H1 (cell line): ENCODE data around the gene F7. TPM values are rescaled to one million over a fixed set of nuclear protein-coding genes. Genes with fewer than 3 reads are reported as not detected.

Source experiments
- CTCF ChIA-PET: fragments of 300-600 bp; sonication (Branson Sonifier 250); formaldehyde crosslinking; loops from one replicate; lab custom pipeline; 2021; ENCODE audit not compliant: partially characterized antibody; lab: Charles Lee
- POLR2A ChIA-PET: fragments of 300-600 bp; sonication (Branson Sonifier 250); formaldehyde crosslinking; loops from one replicate; lab custom pipeline; 2021; ENCODE audit warnings: inconsistent platforms; ENCODE audit not compliant: partially characterized antibody; lab: Charles Lee
- DNase-seq, 2 experiments: peaks; one replicate each; pipeline versions ENCODE4 v3.0.0 to v3.0.0-alpha.2; 2010 to 2022; ENCODE audit warnings: low spot score in 2 of 2, low read depth in 1 of 2, mixed read lengths in 1 of 2
- FAIRE-seq: peaks from 2 replicates; lab custom pipeline; 2011; peaks lifted over from hg19 to GRCh38; lab: Jason Lieb, UNC
- H2AFZ ChIP-seq: 2 replicates; pipeline ENCODE4 v1.8.1; 2012; ENCODE audit warnings: low read length, inconsistent platforms
- H2AK5ac ChIP-seq: 2 replicates; pipeline ENCODE4 v1.6.1; 2013; ENCODE audit warnings: low read depth, low read length
- H2BK120ac ChIP-seq: replicated peaks from 2 replicates; pipeline ENCODE3; 2013; ENCODE audit warnings: low read depth, low read length, inconsistent platforms
- H2BK12ac ChIP-seq: 2 replicates; pipeline ENCODE4 v1.6.1; 2013; ENCODE audit warnings: low read depth, low read length
- H2BK15ac ChIP-seq: 2 replicates; pipeline ENCODE4 v1.6.1; 2013; ENCODE audit warnings: low read length
- H2BK20ac ChIP-seq: 2 replicates; pipeline ENCODE4 v1.6.1; 2013; ENCODE audit warnings: low read length
- H2BK5ac ChIP-seq: 2 replicates; pipeline ENCODE4 v1.6.1; 2013; ENCODE audit warnings: low read depth, low read length
- H3K14ac ChIP-seq: 2 replicates; pipeline ENCODE4 v1.6.1; 2013; ENCODE audit warnings: inconsistent platforms; ENCODE audit not compliant: insufficient read length
- H3K18ac ChIP-seq: 2 replicates; pipeline ENCODE4 v1.6.1; 2013; ENCODE audit warnings: low read length; ENCODE audit errors: extremely low read depth
- H3K23ac ChIP-seq: 2 replicates; pipeline ENCODE4 v1.6.1; 2013; ENCODE audit warnings: inconsistent platforms; ENCODE audit not compliant: insufficient read length
- H3K23me2 ChIP-seq: 2 replicates; pipeline ENCODE4 v1.6.1; 2013; ENCODE audit warnings: low read depth, low read length
- H3K27ac ChIP-seq: 2 replicates; pipeline ENCODE4 v1.6.1; 2011; ENCODE audit warnings: low read depth, low read length, inconsistent platforms
- H3K27me3 ChIP-seq, 4 experiments: replicated peaks in 1 of 4; 1 replicate in 1 of 4; 2 replicates in 3 of 4; pipeline versions ENCODE4 v1.6.1 to v1.8.1; 2011 to 2013; ENCODE audit warnings: low read length in 3 of 4, mild to moderate bottlenecking in 3 of 4, inconsistent platforms in 2 of 4, mixed read lengths in 2 of 4, moderate library complexity in 1 of 4; ENCODE audit not compliant: control insufficient read depth in 3 of 4, insufficient read depth in 3 of 4; ENCODE audit errors: extremely low read depth in 1 of 4
- H3K36me3 ChIP-seq, 4 experiments: 2 replicates each; pipeline versions ENCODE4 v1.6.1 to v1.8.1; 2011 to 2013; ENCODE audit warnings: mild to moderate bottlenecking in 4 of 4, low read length in 3 of 4, moderate library complexity in 2 of 4, control low read depth in 1 of 4, inconsistent platforms in 1 of 4; ENCODE audit not compliant: insufficient read depth in 4 of 4, control insufficient read depth in 2 of 4
- H3K4ac ChIP-seq: replicated peaks from 2 replicates; pipeline ENCODE3; 2013; ENCODE audit warnings: low read length, low read depth, mixed read lengths, inconsistent platforms; ENCODE audit not compliant: insufficient read length
- H3K4me1 ChIP-seq, 4 experiments: replicated peaks in 1 of 4; 1 replicate in 1 of 4; 2 replicates in 3 of 4; pipeline versions ENCODE4 v1.6.1 to v1.8.1; 2011 to 2013; ENCODE audit warnings: low read length in 3 of 4, inconsistent platforms in 2 of 4, mixed read lengths in 1 of 4; ENCODE audit not compliant: insufficient read depth in 4 of 4, control insufficient read depth in 3 of 4
- H3K4me2 ChIP-seq, 2 experiments: 2 replicates each; pipeline versions ENCODE4 v1.6.1 to v1.8.1; 2011 to 2013; ENCODE audit warnings: low read depth in 2 of 2, low read length in 2 of 2, control low read depth in 1 of 2, inconsistent platforms in 1 of 2, mild to moderate bottlenecking in 1 of 2; ENCODE audit not compliant: insufficient read depth in 1 of 2
- H3K4me3 ChIP-seq, 4 experiments: fragments of 200-600, 300-600 bp in 1 of 4; sonication (generic), shearing (Covaris generic), sonication (Bioruptor Twin) in 1 of 4; 2 replicates each; pipeline versions ENCODE4 v1.5.1 to v1.8.1; 2011 to 2016; ENCODE audit warnings: low read length in 4 of 4, low read depth in 3 of 4, control low read depth in 2 of 4, inconsistent platforms in 2 of 4, mild to moderate bottlenecking in 2 of 4, mixed read lengths in 1 of 4, moderate library complexity in 1 of 4; ENCODE audit not compliant: insufficient read depth in 2 of 4; ENCODE audit errors: extremely low read depth in 1 of 4
- H3K56ac ChIP-seq: replicated peaks from 2 replicates; pipeline ENCODE3; 2013; ENCODE audit warnings: low read depth, mild to moderate bottlenecking, mixed read lengths, low read length, inconsistent platforms; ENCODE audit not compliant: insufficient read length
- H3K79me1 ChIP-seq: 2 replicates; pipeline ENCODE4 v1.6.1; 2013; ENCODE audit warnings: low read depth, low read length, control low read depth
- H3K79me2 ChIP-seq, 2 experiments: 2 replicates each; pipeline versions ENCODE4 v1.6.1 to v1.8.1; 2012 to 2013; ENCODE audit warnings: low read length in 2 of 2, mild to moderate bottlenecking in 2 of 2, inconsistent platforms in 1 of 2; ENCODE audit not compliant: insufficient read depth in 2 of 2, control insufficient read depth in 1 of 2
- H3K9ac ChIP-seq, 4 experiments: replicated peaks in 1 of 4; 1 replicate in 1 of 4; 2 replicates in 3 of 4; pipeline versions ENCODE4 v1.6.1 to v1.8.1; 2011 to 2013; ENCODE audit warnings: low read depth in 3 of 4, low read length in 3 of 4, control low read depth in 2 of 4, mild to moderate bottlenecking in 2 of 4, moderate library complexity in 2 of 4, inconsistent platforms in 1 of 4; ENCODE audit errors: extremely low read depth in 1 of 4
- H3K9me3 ChIP-seq, 2 experiments: 2 replicates each; pipeline versions ENCODE4 v1.6.1 to v1.8.1; 2012 to 2013; ENCODE audit warnings: mild to moderate bottlenecking in 2 of 2, moderate library complexity in 2 of 2, control low read depth in 1 of 2, inconsistent platforms in 1 of 2, low read depth in 1 of 2, low read length in 1 of 2, mixed read lengths in 1 of 2; ENCODE audit not compliant: insufficient read depth in 2 of 2
- H4K20me1 ChIP-seq, 2 experiments: replicated peaks in 1 of 2; 2 replicates each; pipeline versions ENCODE3 to v1.8.1; 2011 to 2013; ENCODE audit warnings: inconsistent platforms in 2 of 2, low read length in 2 of 2, mild to moderate bottlenecking in 1 of 2; ENCODE audit not compliant: insufficient read depth in 2 of 2, control insufficient read depth in 1 of 2
- H4K5ac ChIP-seq: 2 replicates; pipeline ENCODE4 v1.6.1; 2013; ENCODE audit warnings: low read length, low read depth, mixed read lengths, inconsistent platforms; ENCODE audit not compliant: insufficient read length
- H4K8ac ChIP-seq: 2 replicates; pipeline ENCODE4 v1.8.0; 2013; ENCODE audit warnings: mild to moderate bottlenecking, moderate library complexity, low read length, inconsistent platforms; ENCODE audit not compliant: insufficient read depth; ENCODE audit errors: extremely low read depth
- H4K91ac ChIP-seq: replicated peaks from 2 replicates; pipeline ENCODE3; 2013; ENCODE audit warnings: low read length, mixed read lengths, inconsistent platforms; ENCODE audit not compliant: insufficient read length
- BCL11A ChIP-seq, 2 experiments: IDR thresholded peaks; one replicate each; pipeline ENCODE4 v1.6.1; 2011; ENCODE audit warnings: low read depth in 2 of 2, low read length in 2 of 2, mild to moderate bottlenecking in 2 of 2
- CEBPB ChIP-seq: IDR thresholded peaks from 2 replicates; pipeline ENCODE4 v1.6.1; 2012; ENCODE audit warnings: low read depth, low read length
- EP300 ChIP-seq, 2 experiments: IDR thresholded peaks; 1 replicate in 1 of 2; 2 replicates in 1 of 2; pipeline ENCODE4 v1.6.1; 2011 to 2012; ENCODE audit warnings: low read depth in 2 of 2, low read length in 2 of 2, mild to moderate bottlenecking in 2 of 2, borderline replicate concordance in 1 of 2, inconsistent platforms in 1 of 2, moderate library complexity in 1 of 2
- POLR2A ChIP-seq, 2 experiments: IDR thresholded peaks; 1 replicate in 1 of 2; 2 replicates in 1 of 2; pipeline ENCODE4 v1.6.1; 2011; ENCODE audit warnings: low read depth in 2 of 2, low read length in 2 of 2, mild to moderate bottlenecking in 2 of 2; ENCODE audit errors: control extremely low read depth in 1 of 2
- POU5F1 ChIP-seq: IDR thresholded peaks from 2 replicates; pipeline ENCODE4 v1.6.1; 2011; ENCODE audit warnings: low read depth, mild to moderate bottlenecking, low read length, moderate library complexity
- RXRA ChIP-seq: IDR thresholded peaks from 2 replicates; pipeline ENCODE4 v1.6.1; 2011; ENCODE audit warnings: low read depth, mild to moderate bottlenecking, low read length, moderate library complexity; ENCODE audit not compliant: insufficient read depth
- SRF ChIP-seq: IDR thresholded peaks from 2 replicates; pipeline ENCODE4 v1.6.1; 2011; ENCODE audit warnings: mild to moderate bottlenecking, low read depth, low read length, moderate library complexity
- USF2 ChIP-seq: IDR thresholded peaks from 2 replicates; pipeline ENCODE4 v1.6.1; 2011; ENCODE audit warnings: low read length, improper control_type of control experiment
- WGBS, 2 experiments: shearing (Covaris generic) in 1 of 2; methylation state at CpG; one replicate each; pipeline versions ENCODE4 v1.1.6 to v1.1.7; 2013 to 2015; ENCODE audit warnings: low lambda C conversion rate in 2 of 2, mixed read lengths in 2 of 2, inconsistent platforms in 1 of 2, low coverage in 1 of 2, missing lambda C conversion rate in 1 of 2; ENCODE audit not compliant: insufficient replicate concordance in 2 of 2, insufficient coverage in 1 of 2, insufficient read length in 1 of 2; ENCODE audit errors: extremely low coverage in 1 of 2, missing lambda C conversion rate in 1 of 2; 5-methylcytosine and 5-hydroxymethylcytosine counted together
- polyA plus RNA-seq, 7 experiments: library from polyadenylated mRNA; depleted of rRNA in 3 of 7; stranded (reverse) in 5 of 7; unstranded in 2 of 7; fragments of >200 nt in 5 of 7; fragments of 200-250 nt in 2 of 7; gene quantifications; 1 replicate in 5 of 7; 2 replicates in 1 of 7; 4 replicates in 1 of 7; pipeline versions ENCODE4 v1.2.1 to v1.2.3, GENCODE V29; 2011 to 2013; ENCODE audit warnings: missing spikeins in 2 of 7, mixed read lengths in 2 of 7
- total RNA-seq: library from RNA; stranded (reverse); fragmentation: NEBNext Ultra II Directional; extraction: Animal tissue kit (Norgen Biotek cat#: 25700); gene quantifications from 2 replicates; pipeline ENCODE4 v1.2.1, GENCODE V29; 2021
- TF ChIP-seq, protein P1 (sequence below): IDR thresholded peaks from 2 replicates; pipeline ENCODE4 v1.6.1; 2012; ENCODE audit warnings: inconsistent platforms

Gene F7
- total and polyA plus RNA-seq, 2 of the 8 experiments (the other 6 are each of a cell fraction or from before 2014, with no cell fraction given): 0.43 to 0.98 TPM

DNA sequence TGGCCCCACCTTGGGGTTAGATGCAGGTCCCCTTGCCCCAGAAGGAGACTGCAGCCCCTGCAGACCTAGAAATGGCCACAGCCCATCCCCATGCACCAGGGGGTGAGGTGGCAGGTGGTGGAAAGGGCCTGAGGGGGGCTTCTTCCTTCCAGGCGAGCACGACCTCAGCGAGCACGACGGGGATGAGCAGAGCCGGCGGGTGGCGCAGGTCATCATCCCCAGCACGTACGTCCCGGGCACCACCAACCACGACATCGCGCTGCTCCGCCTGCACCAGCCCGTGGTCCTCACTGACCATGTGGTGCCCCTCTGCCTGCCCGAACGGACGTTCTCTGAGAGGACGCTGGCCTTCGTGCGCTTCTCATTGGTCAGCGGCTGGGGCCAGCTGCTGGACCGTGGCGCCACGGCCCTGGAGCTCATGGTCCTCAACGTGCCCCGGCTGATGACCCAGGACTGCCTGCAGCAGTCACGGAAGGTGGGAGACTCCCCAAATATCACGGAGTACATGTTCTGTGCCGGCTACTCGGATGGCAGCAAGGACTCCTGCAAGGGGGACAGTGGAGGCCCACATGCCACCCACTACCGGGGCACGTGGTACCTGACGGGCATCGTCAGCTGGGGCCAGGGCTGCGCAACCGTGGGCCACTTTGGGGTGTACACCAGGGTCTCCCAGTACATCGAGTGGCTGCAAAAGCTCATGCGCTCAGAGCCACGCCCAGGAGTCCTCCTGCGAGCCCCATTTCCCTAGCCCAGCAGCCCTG is 12.8 kb downstream of the F7 start:
- H3K36me3 ChIP-seq: no peaks in the 10 kb centered on the region; a peak in 1 of 8 replicates
- H3K9me3 ChIP-seq: peaks cover 4 to 6% of the 10 kb centered on the region in 2 experiments; a peak in 2 of 4 replicates
- no peak overlapping the region for H4K5ac ChIP-seq
- no peaks in the 10 kb centered on the region for H3K79me2 ChIP-seq
- no peak overlapping the region for H3K9ac ChIP-seq
- H4K8ac ChIP-seq: peak overlapping the region; percentile 42; the same call in 1 of the 2 replicates
- POLR2A ChIA-PET: interaction anchor here (1.7 kb wide), 1 partner anchor 29 kb away, joined by 5 read pairs; no protein-coding TSS in a partner anchor
- no peak overlapping the region for H4K91ac ChIP-seq
- no peak overlapping the region for H2BK5ac ChIP-seq
- 90% methylated on average over 41 of the region's 42 CpGs; no CpG with 5 or more reads in 1 of the 2 experiments for WGBS, 2 experiments
- no peak overlapping the region for H3K4me3 ChIP-seq
- H3K27me3 ChIP-seq: no peaks in the 10 kb centered on the region; a peak in 2 of 7 replicates
- H3K18ac ChIP-seq: no peak overlapping the region
- no peak overlapping the region for H3K4ac ChIP-seq
- H3K23me2 ChIP-seq: no peaks in the 10 kb centered on the region
- no peak overlapping the region for H2AK5ac ChIP-seq
- no peak overlapping the region for H3K23ac ChIP-seq
- FAIRE-seq: no peak
- no peak overlapping the region for H2BK12ac ChIP-seq
- peaks cover 0 to 10% (median 7%) of the 10 kb centered on the region in 4 experiments; a peak in 5 of 7 replicates for H3K4me1 ChIP-seq
- H3K4me2 ChIP-seq: no peak overlapping the region
- H3K14ac ChIP-seq: no peak overlapping the region
- H3K79me1 ChIP-seq: no peaks in the 10 kb centered on the region
- H3K27ac ChIP-seq: no peak overlapping the region
- H2BK120ac ChIP-seq: no peak overlapping the region
- no peak overlapping the region for H2AFZ ChIP-seq
- no peak for TF ChIP-seq RXRA
- TF ChIP-seq POLR2A (IDR thresholded peaks at IDR 0.05; ENCODE audit: control extremely low read depth in 1 of 2, low read depth in 2 of 2, low read length in 2 of 2): no peak
- TF ChIP-seq USF2: no peak
- no peak for TF ChIP-seq CEBPB
- TF ChIP-seq EP300 (IDR thresholded peaks at IDR 0.05; ENCODE audit: borderline replicate concordance in 1 of 2, low read depth in 2 of 2, low read length in 2 of 2): no peak
- no peak for TF ChIP-seq BCL11A (IDR thresholded peaks at IDR 0.05; ENCODE audit: low read depth in 2 of 2, low read length in 2 of 2)
- no peak for TF ChIP-seq POU5F1
- TF ChIP-seq SRF: no peak
- TF ChIP-seq, protein P1, sequence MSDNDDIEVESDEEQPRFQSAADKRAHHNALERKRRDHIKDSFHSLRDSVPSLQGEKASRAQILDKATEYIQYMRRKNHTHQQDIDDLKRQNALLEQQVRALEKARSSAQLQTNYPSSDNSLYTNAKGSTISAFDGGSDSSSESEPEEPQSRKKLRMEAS: no peak
- no peak overlapping the region for H2BK20ac ChIP-seq
- no peak overlapping the region for H2BK15ac ChIP-seq
- DNase-seq: peak in 1 of 2 experiments; percentile 41
- CTCF ChIA-PET: interaction anchor here (0.6 to 2.4 kb wide), 3 partner anchors 18 to 88 kb away, joined by 3 to 6 read pairs (median 6); no protein-coding TSS in a partner anchor
- H3K56ac ChIP-seq: no peak overlapping the region
- peaks cover 0 to 4% of the 10 kb centered on the region in 2 experiments for H4K20me1 ChIP-seq
